Femur (tissue), 1 donor: ENCODE data around the gene TAOK2.
A peak's percentile ranks its signal among the peaks of the same experiment; 100 is the strongest.
"Not testable (repeated sequence)": the region's sequence is repeated elsewhere in the genome, so short reads cannot be mapped to it uniquely, and the experiment has no call there.

Source experiments
- DNase-seq: peaks from one replicate; pipeline ENCODE4 v3.0.0-alpha.2; 2017

Gene TAOK2

GRCh38 chr16:30025574-30025973 lies 51.9 kb downstream of the TAOK2 start:
- no peak for DNase-seq

GRCh38 chr16:30026449-30026848 lies 52.8 kb downstream of the TAOK2 start:
- DNase-seq = no peak

GRCh38 chr16:30027588-30028437 lies 54.1 kb downstream of the TAOK2 start:
- DNase-seq = no peak

- DNase-seq = peak; percentile 55
Measured at GRCh38 chr16:30028438-30029076, 54.9 kb downstream of the TAOK2 start.

GRCh38 chr16:30030011-30030685 lies 56.5 kb downstream of the TAOK2 start:
- no peak for DNase-seq

GRCh38 chr16:30030841-30031413 lies 57.3 kb downstream of the TAOK2 start, which contains the start of gene TLCD3B:
Gene TLCD3B, minus strand, starts transcription at chr16:30031271. Its CDS starts 744 bp downstream, at chr16:30030527.
- no peak for DNase-seq

GRCh38 chr16:30031477-30031918 lies 57.8 kb downstream of the TAOK2 start:
- DNase-seq = no peak

GRCh38 chr16:30032083-30032819 lies 58.6 kb downstream of the TAOK2 start:
- peak; percentile 59 for DNase-seq

GRCh38 chr16:30033270-30033669 lies 59.6 kb downstream of the TAOK2 start:
- DNase-seq = no peak

GRCh38 chr16:30040221-30040620 lies 66.6 kb downstream of the TAOK2 start:
- DNase-seq = no peak

- DNase-seq = not testable (repeated sequence)
Measured at GRCh38 chr16:30040690-30041089, 67.0 kb downstream of the TAOK2 start.

GRCh38 chr16:30041841-30042240 lies 68.2 kb downstream of the TAOK2 start:
- DNase-seq = no peak
